ENCODE data around the gene C4orf17.
A peak's percentile ranks its signal among the peaks of the same experiment; 100 is the strongest.
"Not testable (repeated sequence)": the region's sequence is repeated elsewhere in the genome, so short reads cannot be mapped to it uniquely, and the experiment has no call there.

Gene C4orf17

DNA sequence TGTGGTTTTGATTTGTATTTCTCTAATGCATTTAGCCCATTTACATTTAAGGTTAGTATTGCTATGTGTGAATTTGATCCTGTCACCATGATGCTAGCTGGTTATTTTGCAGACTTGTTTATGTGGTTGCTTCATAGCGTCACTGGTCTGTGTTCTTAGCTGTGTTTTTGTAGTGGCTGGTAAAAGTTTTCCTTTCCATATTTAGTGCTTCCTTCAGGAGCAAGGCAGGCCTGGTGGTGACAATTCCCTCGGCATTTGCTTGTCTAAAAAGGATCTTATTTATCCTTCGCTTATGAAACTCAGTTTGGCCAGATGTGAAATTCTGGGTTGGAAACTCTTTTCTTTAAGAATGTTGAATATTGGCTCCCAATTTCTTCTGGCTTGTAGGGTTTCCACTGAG, 23.9 kb downstream of the C4orf17 start:
- H3K4me1 ChIP-seq (ENCODE audit: control insufficient read depth in 1 of 2, insufficient read depth in 2 of 2, low read length in 2 of 2) = peaks cover 8 to 27% of the 10 kb centered on the region in 2 donors
- H3K9ac ChIP-seq (ENCODE audit: low read depth in 1 of 2, low read length in 2 of 2); H3K9me3 ChIP-seq (ENCODE audit: control insufficient read depth in 1 of 2, low read length in 2 of 2); H3K36me3 ChIP-seq (ENCODE audit: control insufficient read depth in 1 of 2, insufficient read depth in 2 of 2, low read length in 2 of 2); H3K27ac ChIP-seq (ENCODE audit: low read depth, low read length); H3K4me3 ChIP-seq (ENCODE audit: low read depth in 1 of 2, low read length in 2 of 2); H3K27me3 ChIP-seq (ENCODE audit: control insufficient read depth in 1 of 2, insufficient read depth in 2 of 2, low read length in 2 of 2): not testable (repeated sequence)

DNA sequence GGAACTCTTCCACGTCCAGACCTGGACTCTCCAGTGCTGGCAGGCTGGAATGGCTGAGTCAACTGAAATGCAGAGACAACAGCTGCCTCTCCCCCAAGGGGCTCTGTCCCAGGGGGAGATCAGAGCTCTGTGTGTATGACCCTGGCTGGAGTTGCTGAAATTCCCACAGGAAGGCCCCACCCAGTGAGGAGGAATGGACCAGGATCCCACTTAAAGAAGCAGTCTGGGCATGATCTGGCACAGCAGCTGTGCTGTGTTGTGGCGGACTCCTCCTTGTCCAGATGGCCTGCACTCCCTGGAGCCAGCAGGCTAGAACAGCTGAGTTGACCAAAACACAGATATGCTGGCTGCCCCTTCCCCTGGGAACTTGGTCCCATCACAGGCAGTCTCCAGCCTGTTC, 25.4 kb downstream of the C4orf17 start:
- H3K4me3 ChIP-seq (ENCODE audit: low read depth in 1 of 2, low read length in 2 of 2) = no peak overlapping the region
- H3K27ac ChIP-seq (ENCODE audit: low read depth, low read length) = no peak overlapping the region
- peaks cover 0 to 1% of the 10 kb centered on the region in 2 donors for H3K9me3 ChIP-seq (ENCODE audit: control insufficient read depth in 1 of 2, low read length in 2 of 2)
- no peaks in the 10 kb centered on the region for H3K27me3 ChIP-seq (ENCODE audit: control insufficient read depth in 1 of 2, insufficient read depth in 2 of 2, low read length in 2 of 2)
- H3K4me1 ChIP-seq (ENCODE audit: control insufficient read depth in 1 of 2, insufficient read depth in 2 of 2, low read length in 2 of 2) = peaks cover 14 to 35% of the 10 kb centered on the region in 2 donors
- no peak overlapping the region for H3K9ac ChIP-seq (ENCODE audit: low read depth in 1 of 2, low read length in 2 of 2)
- H3K36me3 ChIP-seq (ENCODE audit: control insufficient read depth in 1 of 2, insufficient read depth in 2 of 2, low read length in 2 of 2) = no peaks in the 10 kb centered on the region

DNA sequence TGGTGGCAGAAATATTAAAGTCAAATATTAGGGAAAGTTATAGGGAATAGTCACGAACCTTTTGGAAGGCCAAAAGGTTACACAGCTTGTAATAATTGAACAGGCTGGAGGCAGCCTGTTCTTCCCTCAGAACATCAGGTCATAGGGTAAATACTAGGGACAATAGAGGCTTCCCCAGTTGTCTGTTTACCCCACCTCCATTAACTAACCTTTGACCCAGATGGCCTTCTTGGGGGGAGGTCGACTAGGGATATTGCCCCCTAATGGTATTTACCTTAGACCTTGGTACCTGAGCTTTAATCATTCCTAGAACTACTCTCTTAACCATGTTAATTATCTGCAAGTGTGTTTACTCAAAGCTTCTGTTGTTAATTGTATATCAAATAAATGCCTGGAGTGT, 26.0 kb downstream of the C4orf17 start:
- Histone ChIP-seq H3K4me3 (ENCODE audit: low read depth in 1 of 2, low read length in 2 of 2) (no peak overlapping the region), H3K9me3 (ENCODE audit: control insufficient read depth in 1 of 2, low read length in 2 of 2) (peaks cover 0 to 1% of the 10 kb centered on the region in 2 donors)

DNA sequence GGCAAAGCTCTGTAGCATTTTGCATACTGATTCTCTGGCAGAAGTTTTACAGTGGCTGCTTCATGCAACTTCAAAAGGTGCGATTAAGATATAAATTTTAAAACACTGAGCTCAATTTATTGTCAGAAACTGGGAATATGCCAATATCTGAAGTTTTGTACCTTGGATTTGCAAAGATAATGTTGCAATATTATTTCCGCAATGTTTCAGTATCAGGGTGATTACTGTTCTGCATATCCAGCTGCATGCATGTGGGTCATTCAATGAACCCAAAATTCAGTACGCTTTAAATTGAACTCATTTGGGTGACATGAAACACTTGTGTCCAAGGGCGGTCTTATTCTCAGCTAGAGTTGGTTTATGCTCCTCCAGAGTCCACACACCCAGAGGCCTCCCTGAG, 26.9 kb downstream of the C4orf17 start:
- no peaks in the 10 kb centered on the region for H3K27me3 ChIP-seq (ENCODE audit: control insufficient read depth in 1 of 2, insufficient read depth in 2 of 2, low read length in 2 of 2)
- H3K36me3 ChIP-seq (ENCODE audit: control insufficient read depth in 1 of 2, insufficient read depth in 2 of 2, low read length in 2 of 2) = no peaks in the 10 kb centered on the region
- H3K27ac ChIP-seq (ENCODE audit: low read depth, low read length) = no peak overlapping the region
- H3K4me1 ChIP-seq (ENCODE audit: control insufficient read depth in 1 of 2, insufficient read depth in 2 of 2, low read length in 2 of 2) = peaks cover 14 to 35% of the 10 kb centered on the region in 2 donors
- H3K9ac ChIP-seq (ENCODE audit: low read depth in 1 of 2, low read length in 2 of 2) = no peak overlapping the region
- peaks cover 0 to 1% of the 10 kb centered on the region in 2 donors for H3K9me3 ChIP-seq (ENCODE audit: control insufficient read depth in 1 of 2, low read length in 2 of 2)
- H3K4me3 ChIP-seq (ENCODE audit: low read depth in 1 of 2, low read length in 2 of 2) = no peak overlapping the region

More for the DNA sequence above, 26.0 kb downstream of the C4orf17 start:
- Histone ChIP-seq H3K27ac (ENCODE audit: low read depth, low read length) (no peak overlapping the region), H3K4me1 (ENCODE audit: control insufficient read depth in 1 of 2, insufficient read depth in 2 of 2, low read length in 2 of 2) (peaks cover 14 to 35% of the 10 kb centered on the region in 2 donors), H3K27me3 (ENCODE audit: control insufficient read depth in 1 of 2, insufficient read depth in 2 of 2, low read length in 2 of 2) (no peaks in the 10 kb centered on the region), H3K36me3 (ENCODE audit: control insufficient read depth in 1 of 2, insufficient read depth in 2 of 2, low read length in 2 of 2) (no peaks in the 10 kb centered on the region), H3K9ac (ENCODE audit: low read depth in 1 of 2, low read length in 2 of 2) (no peak overlapping the region)

DNA sequence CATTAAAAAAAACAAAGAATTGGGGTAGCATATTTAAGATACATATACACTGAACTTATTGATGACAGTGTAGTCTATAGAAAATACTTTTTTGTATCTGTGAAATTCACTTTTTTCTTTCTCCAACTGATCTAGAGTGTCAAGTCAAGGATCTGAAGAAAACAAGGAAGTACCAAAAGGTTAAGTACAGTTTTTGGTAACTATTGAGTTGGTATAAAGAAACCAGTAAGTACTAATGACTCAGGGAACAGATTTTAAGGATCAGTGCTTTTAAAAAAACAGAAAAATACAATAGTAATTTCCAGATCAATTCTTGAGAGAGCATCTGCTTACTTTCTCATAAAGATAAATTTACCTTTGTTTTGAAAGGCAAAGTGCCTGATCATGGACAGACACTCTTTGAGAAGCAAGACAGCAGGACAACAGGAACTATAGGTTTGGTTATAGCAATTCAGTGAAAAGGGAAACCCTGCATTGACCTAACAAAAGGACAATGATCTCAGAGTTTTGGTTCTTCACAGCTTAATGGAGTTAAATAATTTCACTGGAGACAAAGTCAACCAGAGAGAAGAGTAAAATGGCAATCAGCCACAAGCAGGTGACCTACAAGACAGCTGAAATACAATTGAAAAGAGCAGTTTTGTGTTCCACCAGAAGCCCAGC, 29.6 kb downstream of the C4orf17 start:
- Histone ChIP-seq H3K36me3 (ENCODE audit: control insufficient read depth in 1 of 2, insufficient read depth in 2 of 2, low read length in 2 of 2) (no peaks in the 10 kb centered on the region), H3K4me1 (ENCODE audit: control insufficient read depth in 1 of 2, insufficient read depth in 2 of 2, low read length in 2 of 2) (peaks cover 14 to 35% of the 10 kb centered on the region in 2 donors), H3K27ac (ENCODE audit: low read depth, low read length) (no peak overlapping the region), H3K9me3 (ENCODE audit: control insufficient read depth in 1 of 2, low read length in 2 of 2) (peaks cover 0 to 1% of the 10 kb centered on the region in 2 donors), H3K9ac (ENCODE audit: low read depth in 1 of 2, low read length in 2 of 2) (no peak overlapping the region), H3K4me3 (ENCODE audit: low read depth in 1 of 2, low read length in 2 of 2) (no peak overlapping the region), H3K27me3 (ENCODE audit: control insufficient read depth in 1 of 2, insufficient read depth in 2 of 2, low read length in 2 of 2) (no peaks in the 10 kb centered on the region)

DNA sequence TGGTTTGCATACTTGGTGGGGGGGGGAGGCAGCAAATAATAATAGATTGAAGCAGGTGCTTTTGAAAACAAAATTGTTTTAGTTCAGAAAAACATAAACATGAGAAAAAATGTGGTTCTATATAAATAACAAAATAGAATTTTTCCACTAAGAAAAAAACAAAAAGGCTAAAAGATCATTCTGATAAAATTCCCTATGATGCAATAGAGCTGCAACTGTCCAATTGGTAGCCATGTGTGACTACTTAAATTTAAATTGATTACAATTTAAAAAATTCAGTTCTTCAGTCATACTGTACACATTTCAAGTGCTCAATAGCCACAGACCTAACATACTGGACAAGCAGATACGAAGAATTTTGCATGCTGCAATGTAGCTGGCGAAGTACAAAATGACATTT, 42.1 kb downstream of the C4orf17 start:
- Histone ChIP-seq H3K27ac (ENCODE audit: low read depth, low read length) (no peak overlapping the region), H3K27me3 (ENCODE audit: control insufficient read depth in 1 of 2, insufficient read depth in 2 of 2, low read length in 2 of 2) (no peaks in the 10 kb centered on the region), H3K9me3 (ENCODE audit: control insufficient read depth in 1 of 2, low read length in 2 of 2) (no peaks in the 10 kb centered on the region), H3K4me1 (ENCODE audit: control insufficient read depth in 1 of 2, insufficient read depth in 2 of 2, low read length in 2 of 2) (no peaks in the 10 kb centered on the region), H3K9ac (ENCODE audit: low read depth in 1 of 2, low read length in 2 of 2) (no peak overlapping the region), H3K4me3 (ENCODE audit: low read depth in 1 of 2, low read length in 2 of 2) (no peak overlapping the region), H3K36me3 (ENCODE audit: control insufficient read depth in 1 of 2, insufficient read depth in 2 of 2, low read length in 2 of 2) (peaks cover 0 to 3% of the 10 kb centered on the region in 2 donors)

DNA sequence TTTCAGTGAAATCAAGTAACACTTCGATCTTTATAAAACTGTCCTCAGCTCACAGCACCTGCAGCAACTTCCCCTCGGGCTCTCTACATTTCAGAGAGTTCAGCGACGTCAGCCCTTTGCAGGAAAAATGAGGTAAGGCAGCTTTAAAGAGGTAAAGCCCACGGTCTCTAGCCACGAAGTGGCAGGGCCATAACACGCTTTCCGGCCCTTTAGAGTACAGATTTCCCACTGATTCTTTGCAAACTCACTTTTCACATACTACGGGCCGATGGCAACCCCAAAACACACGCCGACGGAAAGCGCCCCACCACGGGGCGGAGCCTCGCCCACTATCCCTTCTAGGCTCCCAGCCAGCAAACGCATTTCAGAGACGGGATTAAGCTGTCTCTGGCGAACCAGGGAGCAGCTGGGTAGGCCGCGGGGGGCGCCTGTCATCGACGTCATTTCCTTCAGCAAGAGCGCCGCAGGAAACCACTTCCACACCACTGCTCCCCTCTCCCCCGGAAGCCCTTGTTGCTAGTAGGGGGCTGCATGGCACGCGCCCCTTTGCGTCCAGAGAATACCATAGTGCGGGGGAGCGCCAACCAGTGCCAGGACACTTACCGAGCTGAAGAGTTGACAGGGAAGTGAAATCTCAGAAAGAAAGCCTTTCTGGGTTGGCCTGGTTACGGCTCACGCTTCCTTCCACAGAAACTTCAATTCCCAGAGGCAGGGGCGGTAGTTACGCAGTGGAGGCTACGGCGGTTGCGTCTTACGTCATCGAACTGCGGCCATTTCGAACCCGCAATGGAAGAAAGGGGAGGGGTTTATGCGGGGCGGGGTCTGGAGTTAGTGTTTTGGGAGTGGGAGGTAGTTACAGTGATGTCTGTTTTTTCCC, 52.7 kb downstream of the C4orf17 start, which contains the start of gene TRMT10A:
TSS of gene TRMT10A (minus strand) at position 730 of the 877 bp plus-strand sequence. CDS start 4,701 bp downstream, outside the sequence.
- peaks cover 0 to 4% of the 10 kb centered on the region in 2 donors for H3K4me1 ChIP-seq (ENCODE audit: control insufficient read depth in 1 of 2, insufficient read depth in 2 of 2, low read length in 2 of 2)
- H3K9ac ChIP-seq (ENCODE audit: low read depth in 1 of 2, low read length in 2 of 2) = peak within 1 kb of the TSS; percentile 88 to 91
- peak within 1 kb of the TSS; percentile 97 for H3K27ac ChIP-seq (ENCODE audit: low read depth, low read length)
- H3K4me3 ChIP-seq (ENCODE audit: low read depth in 1 of 2, low read length in 2 of 2) = peak within 1 kb of the TSS; percentile 84 to 91
- no peaks in the 10 kb centered on the region for H3K27me3 ChIP-seq (ENCODE audit: control insufficient read depth in 1 of 2, insufficient read depth in 2 of 2, low read length in 2 of 2)
- H3K36me3 ChIP-seq (ENCODE audit: control insufficient read depth in 1 of 2, insufficient read depth in 2 of 2, low read length in 2 of 2) = no peaks in the 10 kb centered on the region
- no peaks in the 10 kb centered on the region for H3K9me3 ChIP-seq (ENCODE audit: control insufficient read depth in 1 of 2, low read length in 2 of 2)

DNA sequence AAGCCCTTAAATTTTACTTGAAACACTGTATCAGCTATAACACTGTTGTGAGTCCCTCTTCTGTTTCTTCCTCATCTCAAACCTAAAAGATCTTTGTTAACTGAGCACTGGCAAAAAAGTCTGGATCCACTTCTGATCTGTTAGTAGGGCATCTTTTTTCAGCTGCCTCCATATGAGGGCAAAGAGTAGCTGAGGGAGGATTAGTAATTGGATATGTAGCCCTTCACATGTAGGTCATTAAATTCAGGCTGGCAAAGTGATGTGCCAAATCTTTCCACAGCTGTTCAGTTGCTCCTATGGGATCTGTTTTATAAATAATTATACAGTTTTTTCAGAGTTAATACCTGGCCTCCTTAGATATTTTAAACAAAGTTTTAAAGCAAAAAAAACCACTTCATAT, 54.1 kb downstream of the C4orf17 start:
- Histone ChIP-seq H3K27ac (ENCODE audit: low read depth, low read length) (no peak overlapping the region), H3K9ac (ENCODE audit: low read depth in 1 of 2, low read length in 2 of 2) (no peak overlapping the region), H3K4me3 (ENCODE audit: low read depth in 1 of 2, low read length in 2 of 2) (no peak overlapping the region), H3K27me3 (ENCODE audit: control insufficient read depth in 1 of 2, insufficient read depth in 2 of 2, low read length in 2 of 2) (no peaks in the 10 kb centered on the region), H3K4me1 (ENCODE audit: control insufficient read depth in 1 of 2, insufficient read depth in 2 of 2, low read length in 2 of 2) (peaks cover 0 to 4% of the 10 kb centered on the region in 2 donors), H3K36me3 (ENCODE audit: control insufficient read depth in 1 of 2, insufficient read depth in 2 of 2, low read length in 2 of 2) (no peaks in the 10 kb centered on the region), H3K9me3 (ENCODE audit: control insufficient read depth in 1 of 2, low read length in 2 of 2) (no peaks in the 10 kb centered on the region)

DNA sequence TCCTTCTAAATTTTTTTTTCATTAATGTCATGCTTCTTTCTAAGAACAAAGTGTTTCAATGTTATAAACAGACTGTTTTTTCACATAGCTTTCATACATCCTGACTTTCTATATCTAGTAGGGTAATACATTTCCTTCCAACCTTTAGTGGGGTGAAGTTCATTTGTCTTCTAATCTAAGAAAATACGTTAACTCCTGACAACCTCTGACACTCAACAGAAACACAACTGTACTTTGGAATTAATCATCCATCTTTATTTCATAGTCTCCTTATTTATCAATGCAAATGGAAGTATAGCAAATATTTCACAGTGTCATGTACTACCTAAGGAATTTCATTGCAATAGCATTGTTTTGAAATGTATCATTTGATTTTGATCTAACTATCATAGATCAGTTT, 61.1 kb downstream of the C4orf17 start:
- Histone ChIP-seq H3K27ac (ENCODE audit: low read depth, low read length) (no peak overlapping the region), H3K4me3 (ENCODE audit: low read depth in 1 of 2, low read length in 2 of 2) (peak overlapping the region in 1 of 2 donors; percentile 16), H3K4me1 (ENCODE audit: control insufficient read depth in 1 of 2, insufficient read depth in 2 of 2, low read length in 2 of 2) (peaks cover 11% of the 10 kb centered on the region in 2 donors), H3K9me3 (ENCODE audit: control insufficient read depth in 1 of 2, low read length in 2 of 2) (no peaks in the 10 kb centered on the region), H3K9ac (ENCODE audit: low read depth in 1 of 2, low read length in 2 of 2) (no peak overlapping the region), H3K36me3 (ENCODE audit: control insufficient read depth in 1 of 2, insufficient read depth in 2 of 2, low read length in 2 of 2) (no peaks in the 10 kb centered on the region), H3K27me3 (ENCODE audit: control insufficient read depth in 1 of 2, insufficient read depth in 2 of 2, low read length in 2 of 2) (no peaks in the 10 kb centered on the region)

DNA sequence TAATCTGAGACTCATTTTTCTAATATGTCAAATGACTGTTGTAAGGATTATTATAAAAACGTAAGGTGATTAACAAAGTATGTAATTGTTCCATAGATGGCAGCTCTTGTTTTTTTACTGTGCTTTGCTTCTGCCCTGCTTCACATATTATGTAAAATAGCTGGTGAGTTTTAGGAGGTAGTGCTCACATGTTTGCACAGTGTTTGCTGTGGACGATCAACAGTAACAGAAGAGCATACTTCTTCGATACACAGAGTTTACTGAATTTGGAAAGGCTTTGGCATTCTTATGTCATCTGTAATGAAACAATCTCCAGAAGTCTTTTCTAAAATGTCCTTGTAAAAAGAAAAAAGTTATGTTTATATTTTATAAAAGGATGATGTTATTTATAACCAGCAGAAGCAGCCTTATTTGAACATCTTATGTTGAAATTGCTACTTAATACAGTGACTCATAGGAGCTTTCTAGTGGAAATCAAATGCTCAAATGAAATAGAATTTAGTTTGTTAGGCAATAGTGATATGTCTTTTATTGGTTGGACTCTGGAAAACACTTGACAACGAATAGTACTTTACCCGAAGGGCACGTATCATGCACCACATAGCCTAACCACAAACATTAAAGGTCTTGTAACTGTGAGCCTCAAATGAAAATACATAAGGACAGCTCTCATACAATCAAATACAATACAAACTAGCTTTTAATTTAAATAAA, 61.9 kb downstream of the C4orf17 start:
- Histone ChIP-seq H3K9me3 (ENCODE audit: control insufficient read depth in 1 of 2, low read length in 2 of 2) (no peaks in the 10 kb centered on the region), H3K36me3 (ENCODE audit: control insufficient read depth in 1 of 2, insufficient read depth in 2 of 2, low read length in 2 of 2) (no peaks in the 10 kb centered on the region), H3K4me3 (ENCODE audit: low read depth in 1 of 2, low read length in 2 of 2) (no peak overlapping the region), H3K4me1 (ENCODE audit: control insufficient read depth in 1 of 2, insufficient read depth in 2 of 2, low read length in 2 of 2) (peaks cover 11% of the 10 kb centered on the region in 2 donors), H3K27ac (ENCODE audit: low read depth, low read length) (no peak overlapping the region), H3K27me3 (ENCODE audit: control insufficient read depth in 1 of 2, insufficient read depth in 2 of 2, low read length in 2 of 2) (no peaks in the 10 kb centered on the region), H3K9ac (ENCODE audit: low read depth in 1 of 2, low read length in 2 of 2) (no peak overlapping the region)

All from duodenal mucosa (tissue), 2 donors.